Keratinocyte (primary cell): ENCODE data around the gene PCDH1.

ENCODE experiments used
- CTCF ChIP-seq, 3 experiments: IDR thresholded peaks in 1 of 3; conservative IDR thresholded peaks in 1 of 3; optimal IDR thresholded peaks in 1 of 3; 2 replicates in 2 of 3; 3 replicates in 1 of 3; pipeline versions ENCODE3 to v1.5.1; 2011; ENCODE audit warnings: low read length in 3 of 3, mild to moderate bottlenecking in 3 of 3, moderate library complexity in 2 of 3, control low read depth in 1 of 3, inconsistent platforms in 1 of 3; ENCODE audit not compliant: insufficient read depth in 2 of 3; ENCODE audit errors: extremely low read depth in 1 of 3
- EZH2 ChIP-seq: IDR thresholded peaks from one replicate; pipeline ENCODE4 v1.6.1; 2012; ENCODE audit warnings: inconsistent platforms, mild to moderate bottlenecking, low read length, moderate library complexity

- TF ChIP-seq CTCF (optimal IDR thresholded peaks at IDR 0.05 in 1 of 3, IDR thresholded peaks at IDR 0.05 in 1 of 3, conservative IDR thresholded peaks at IDR 0.05 in 1 of 3; ENCODE audit: extremely low read depth in 1 of 3, insufficient read depth in 2 of 3, low read length in 3 of 3) (no peak), EZH2 (no peak)
Observed at GRCh38 chr5:141866096-141866495, 12.1 kb downstream of the PCDH1 start.
